ENCODE data around the gene WFIKKN2.
"Not testable (repeated sequence)": the region's sequence is repeated elsewhere in the genome, so short reads cannot be mapped to it uniquely, and the experiment has no call there.

The WFIKKN2 gene

GRCh38 chr17:50835301-50836234, at the start of gene WFIKKN2:
Gene WFIKKN2 (plus strand): TSS chr17:50835586. CDS start chr17:50835938, 352 bp downstream.
- peak; percentile 54 for DNase-seq

GRCh38 chr17:50785946-50786570, 49.3 kb upstream of the WFIKKN2 start:
- DNase-seq: no peak

DNA sequence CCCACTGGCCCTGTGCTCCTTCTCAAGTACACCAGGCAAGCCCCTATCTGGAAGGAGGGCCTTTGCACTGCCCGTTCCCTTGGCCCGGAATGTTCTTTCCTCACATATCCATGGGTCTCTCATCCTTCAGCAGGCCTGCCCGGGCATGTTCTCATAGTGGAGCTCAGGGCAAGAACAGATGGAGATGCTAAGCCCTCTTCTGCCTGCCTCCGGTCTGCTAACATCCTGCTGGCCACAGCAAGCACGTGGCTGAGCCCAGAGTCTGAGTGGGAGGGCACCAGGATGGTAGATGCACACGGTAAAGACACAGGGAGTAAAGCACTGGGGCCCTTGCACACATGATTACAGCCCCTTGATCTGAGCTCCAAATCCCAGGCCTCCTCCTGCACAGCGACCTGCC, 48.3 kb upstream of the WFIKKN2 start:
- DNase-seq: no peak

GRCh38 chr17:50790618-50791017, 44.8 kb upstream of the WFIKKN2 start:
- DNase-seq: no peak

DNA sequence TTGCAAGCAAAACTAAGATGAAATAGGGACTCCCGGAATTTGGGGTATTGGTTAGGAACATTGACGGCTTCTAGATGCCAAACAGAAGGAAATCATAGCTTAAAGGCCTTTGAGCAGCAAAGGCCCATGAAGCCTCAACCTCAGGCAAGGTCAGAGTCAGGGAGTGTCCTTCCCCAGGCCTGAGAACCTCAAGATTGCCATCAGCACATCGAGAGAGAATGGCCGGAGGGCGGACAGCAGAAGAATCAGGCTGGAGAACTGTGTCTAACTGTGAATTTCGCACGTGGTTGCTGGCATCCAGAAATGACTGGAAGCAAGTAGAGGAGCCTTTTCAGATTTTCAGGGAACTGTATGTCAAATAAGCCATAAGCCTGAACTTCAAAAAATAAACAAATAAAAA, 43.3 kb upstream of the WFIKKN2 start:
- DNase-seq: no peak

DNA sequence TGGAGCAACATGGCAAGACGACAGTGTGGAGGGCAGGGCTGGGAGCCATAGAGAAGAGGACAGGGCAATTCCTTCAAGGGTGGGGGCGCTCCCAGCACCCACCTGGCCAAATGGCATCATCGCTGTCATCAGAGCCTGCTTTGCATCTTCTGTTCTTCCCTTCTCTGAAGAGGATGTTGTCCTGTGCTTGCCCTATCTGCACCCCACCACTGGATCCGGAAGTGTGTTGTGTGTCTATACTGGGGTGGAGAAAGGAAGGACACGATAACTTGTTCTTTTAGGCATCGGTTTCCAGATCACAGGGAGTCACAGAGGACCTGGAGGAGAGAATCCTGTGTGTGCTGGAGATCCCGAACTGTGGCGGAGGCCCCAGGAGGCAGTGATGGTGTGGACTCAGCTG, 42.4 kb upstream of the WFIKKN2 start:
- DNase-seq: no peak

GRCh38 chr17:50794361-50794760, 41.0 kb upstream of the WFIKKN2 start:
- no peak for DNase-seq

DNA sequence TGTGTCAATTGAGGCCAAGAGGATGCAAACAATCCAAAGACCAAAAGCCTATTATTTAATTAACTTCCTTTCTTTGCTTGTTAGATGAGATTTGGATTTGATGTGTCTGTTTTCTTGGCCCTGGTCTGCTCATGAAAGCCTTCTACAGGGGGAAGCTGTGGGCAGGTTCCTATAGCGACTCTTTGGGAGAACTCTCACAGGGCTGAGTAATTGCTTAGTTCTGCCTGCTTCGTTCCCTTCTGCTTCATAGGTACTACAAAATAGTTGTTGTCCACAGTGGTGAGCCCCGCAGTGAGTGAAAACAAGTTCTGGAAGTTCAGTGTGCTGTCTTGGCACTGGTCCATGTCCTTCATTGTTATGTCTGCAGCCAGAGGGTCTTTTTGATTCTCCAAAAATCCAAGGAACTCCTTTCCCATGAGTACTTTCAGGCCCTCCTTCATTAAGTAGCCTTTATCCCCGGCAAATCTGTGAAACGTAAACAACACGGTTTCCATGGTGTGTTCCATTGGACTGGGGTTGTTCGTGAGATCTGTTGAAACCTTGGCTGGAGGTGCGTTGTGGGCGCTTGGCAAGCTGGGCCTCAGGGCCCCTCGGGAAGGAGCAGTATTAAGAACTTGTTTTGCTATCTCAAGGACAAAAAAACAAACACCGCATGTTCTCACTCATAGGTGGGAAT, 38.1 kb upstream of the WFIKKN2 start:
- DNase-seq: no peak

DNA sequence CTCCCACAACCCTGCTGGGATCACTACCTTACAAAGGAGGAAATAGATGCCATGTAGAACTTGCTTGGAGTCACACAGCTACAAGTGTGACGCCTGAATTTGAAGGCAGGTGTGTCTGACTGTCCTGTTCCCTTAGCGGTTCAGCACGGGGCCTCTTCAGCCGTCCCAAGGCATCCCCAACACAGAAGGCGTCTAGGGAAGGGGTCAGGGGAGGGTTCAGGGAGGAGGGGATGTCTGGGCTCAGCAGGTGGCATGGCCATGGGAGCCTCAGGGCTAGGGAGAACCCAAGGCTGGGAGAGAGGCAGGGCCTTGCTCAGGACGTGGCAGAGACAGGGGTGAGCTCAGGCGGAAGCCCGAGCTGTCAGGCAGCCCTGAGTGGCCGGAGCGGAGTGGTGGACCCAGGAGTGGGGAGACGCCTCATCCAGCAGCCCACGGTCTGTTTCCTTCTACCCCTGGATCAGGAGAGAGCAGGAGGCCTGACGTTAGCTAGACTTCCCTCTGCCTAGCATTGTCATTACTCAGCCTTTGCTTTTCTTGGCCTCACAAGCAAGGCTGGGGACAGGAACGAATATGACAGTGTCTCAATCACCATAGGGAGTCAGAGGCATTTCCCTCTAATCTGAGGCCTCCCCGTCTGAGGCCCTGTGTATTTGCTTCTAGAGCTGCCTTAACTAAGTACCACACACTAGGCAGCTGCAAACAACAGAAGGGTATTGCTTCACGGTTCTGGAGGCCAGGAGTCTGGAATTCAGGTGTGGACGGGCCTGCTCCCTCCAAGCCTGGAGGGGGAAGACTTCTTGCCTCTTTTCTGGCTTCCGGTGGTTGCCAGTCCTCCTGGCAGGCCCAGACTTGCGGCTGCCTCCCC, 36.7 kb upstream of the WFIKKN2 start:
- DNase-seq: no peak

DNA sequence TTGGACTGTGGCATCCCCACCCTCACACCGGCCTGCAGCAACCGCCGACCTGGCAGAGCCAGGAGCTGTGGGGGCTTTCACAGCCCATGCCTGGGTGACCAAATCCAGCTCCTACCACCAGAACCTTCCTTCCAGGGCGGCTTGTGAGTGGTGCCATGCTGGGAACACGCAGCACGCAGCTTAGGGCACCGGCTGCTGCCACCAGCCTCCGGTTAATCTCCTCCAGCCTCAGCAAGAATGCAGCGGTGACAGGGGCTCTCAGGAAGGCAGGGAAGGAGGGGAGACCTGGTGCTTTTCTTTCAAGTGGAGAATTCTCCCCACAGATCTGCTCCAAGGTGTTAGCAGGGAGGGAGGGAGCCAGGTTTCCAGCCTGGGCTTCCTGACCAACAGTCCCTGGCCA, 35.8 kb upstream of the WFIKKN2 start:
- no peak for DNase-seq

- DNase-seq: no peak
Measured at GRCh38 chr17:50800196-50800700, 35.1 kb upstream of the WFIKKN2 start.

DNA sequence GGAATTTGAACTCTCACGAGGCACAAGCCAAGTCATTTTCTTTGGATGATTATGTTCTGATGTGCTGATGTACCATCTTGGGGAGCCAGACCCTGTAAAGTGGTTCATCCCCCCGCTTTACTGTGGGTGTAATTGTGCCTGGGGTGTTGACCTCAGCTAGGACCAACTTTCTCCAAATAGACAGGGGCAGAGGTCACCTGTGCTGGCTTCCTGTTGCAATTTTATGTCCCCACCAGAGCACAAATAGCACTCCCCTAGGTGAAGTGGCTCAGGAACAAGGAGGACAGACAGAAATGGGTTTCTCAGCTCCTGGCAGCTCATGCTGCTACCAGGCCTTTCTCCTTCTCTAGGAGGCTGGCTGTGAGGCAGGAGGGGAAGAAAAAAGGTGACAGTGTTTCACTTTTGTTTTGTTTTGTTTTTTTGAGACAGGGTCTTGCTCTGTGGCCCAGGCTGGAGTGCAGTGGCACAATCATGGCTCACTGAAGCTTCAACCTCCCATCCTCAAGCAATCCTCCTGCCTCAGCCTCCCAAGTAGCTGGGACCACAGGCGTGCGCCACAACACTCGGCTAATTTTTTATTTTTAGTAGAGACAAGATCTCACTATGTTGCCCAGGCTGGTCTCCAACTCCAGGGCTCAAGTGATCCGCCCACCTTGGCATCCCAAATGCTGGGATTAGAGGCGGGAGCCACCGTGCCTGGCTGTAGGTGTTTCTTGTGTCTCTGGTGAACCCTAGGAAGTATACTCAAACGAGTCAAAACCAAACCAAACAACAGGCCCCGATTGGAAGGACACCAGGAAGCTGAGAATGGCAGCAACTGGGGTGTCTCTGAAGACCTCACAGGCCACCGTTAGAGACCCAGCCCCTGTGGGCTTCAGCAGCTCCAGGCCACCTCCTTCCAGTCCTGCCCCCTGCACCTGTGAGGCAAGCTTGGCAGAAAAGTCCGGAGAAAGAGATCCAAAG, 32.5 kb upstream of the WFIKKN2 start:
- DNase-seq: no peak

GRCh38 chr17:50803676-50804075, 31.7 kb upstream of the WFIKKN2 start:
- DNase-seq: no peak

- not testable (repeated sequence) for DNase-seq
Measured at GRCh38 chr17:50804749-50805475, 30.5 kb upstream of the WFIKKN2 start.

GRCh38 chr17:50805486-50805885, 29.9 kb upstream of the WFIKKN2 start:
- DNase-seq: no peak

- DNase-seq: no peak
Measured at GRCh38 chr17:50806141-50806643, 29.2 kb upstream of the WFIKKN2 start.

DNA sequence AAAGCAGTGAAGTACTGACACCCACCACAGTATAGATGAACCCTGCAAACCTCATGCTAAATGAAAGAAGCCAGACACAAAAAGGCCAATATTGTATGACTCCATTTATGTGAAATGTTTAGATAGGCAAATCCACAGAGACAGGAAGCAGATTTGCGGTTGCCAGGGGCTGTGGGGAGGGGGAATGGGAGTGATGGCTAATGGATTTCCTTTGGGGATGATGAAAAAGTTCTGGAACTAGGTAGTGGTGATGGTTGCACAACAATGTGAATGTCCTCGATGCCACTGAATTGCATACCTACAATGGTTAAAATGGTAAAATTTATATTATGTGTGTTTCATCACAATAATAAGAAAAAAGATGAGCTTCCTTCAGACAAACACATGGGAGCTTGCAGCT, 28.4 kb upstream of the WFIKKN2 start:
- DNase-seq: no peak

GRCh38 chr17:50807675-50808074, 27.7 kb upstream of the WFIKKN2 start:
- no peak for DNase-seq

DNA sequence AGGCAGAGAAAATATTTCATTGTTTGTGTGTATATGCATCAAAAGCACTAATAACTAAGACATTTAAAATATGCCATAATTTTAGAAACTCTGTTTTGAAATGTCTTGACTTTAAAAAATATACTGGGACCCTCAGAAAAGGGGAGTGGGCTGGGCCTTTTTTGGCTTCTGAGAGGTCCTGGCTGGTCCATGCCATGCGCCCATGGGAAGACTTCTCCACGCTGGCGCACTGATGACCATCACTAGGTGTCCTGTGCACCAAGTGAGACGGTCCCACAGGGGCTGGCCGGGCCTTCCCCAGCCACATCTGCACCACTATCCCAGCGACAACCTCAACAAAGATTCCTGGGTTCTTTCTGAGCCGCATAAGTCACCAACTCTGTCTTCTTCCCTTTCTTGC, 27.0 kb upstream of the WFIKKN2 start:
- DNase-seq: no peak

- no peak for DNase-seq
Measured at GRCh38 chr17:50808888-50809287, 26.5 kb upstream of the WFIKKN2 start.
